ENCODE results near the gene GSTM2.

Gene GSTM2

GRCh38 chr1:109667452-109668122 is at the start of gene GSTM2:
Gene GSTM2 (plus strand): TSS chr1:109668057. CDS start chr1:109668116, 59 bp downstream.
- H3K4me1 ChIP-seq (ENCODE audit: control insufficient read depth, low read length), result peaks cover 4% of the 10 kb centered on the region; the same call in 1 of the 2 replicates
- peak within 1 kb of the TSS; percentile 44 for H3K4me2 ChIP-seq (ENCODE audit: low read length)
- H3K9me2 ChIP-seq (replicated peaks; ENCODE audit: control insufficient read depth, low read length), result no peaks in the 10 kb centered on the region
- H3K79me2 ChIP-seq (ENCODE audit: control insufficient read depth, low read length), result no peaks in the 10 kb centered on the region
- peak within 1 kb of the TSS; percentile 26 for H3K4me3 ChIP-seq (ENCODE audit: low read length)
- no peak for TF ChIP-seq EZH2phosphoT487 (IDR thresholded peaks at IDR 0.05; ENCODE audit: borderline replicate concordance, low read length)
- no peak for TF ChIP-seq CTCF (IDR thresholded peaks at IDR 0.05; ENCODE audit: low read depth, low read length, poor library complexity, severe bottlenecking)
- no peaks in the 10 kb centered on the region for H3K9me3 ChIP-seq (ENCODE audit: control insufficient read depth, insufficient read depth, low read length)
- no peaks in the 10 kb centered on the region for H3F3A ChIP-seq (ENCODE audit: control insufficient read depth, insufficient read depth)
- no peak within 1 kb of the TSS for H3K27ac ChIP-seq (ENCODE audit: low read depth, low read length)
- no peaks in the 10 kb centered on the region for H3K36me3 ChIP-seq (ENCODE audit: control insufficient read depth, low read length)
- peaks cover 2% of the 10 kb centered on the region; the same call in 1 of the 2 replicates for H3K27me3 ChIP-seq (ENCODE audit: control insufficient read depth, low read length)
- no peaks in the 10 kb centered on the region for H4K20me1 ChIP-seq (ENCODE audit: control insufficient read depth, insufficient read depth, low read depth, low read length)

GRCh38 chr1:109618661-109619575 is 48.9 kb upstream of the GSTM2 start:
- H3K4me3 ChIP-seq (ENCODE audit: low read length), result peak overlapping the region; percentile 81
- H3K4me1 ChIP-seq (ENCODE audit: control insufficient read depth, low read length), result peaks cover 70% of the 10 kb centered on the region
- TF ChIP-seq CTCF (IDR thresholded peaks at IDR 0.05; ENCODE audit: low read depth, low read length, poor library complexity, severe bottlenecking), result no peak
- TF ChIP-seq EZH2phosphoT487 (IDR thresholded peaks at IDR 0.05; ENCODE audit: borderline replicate concordance, low read length), result no peak
- H3K4me2 ChIP-seq (ENCODE audit: low read length), result peak overlapping the region; percentile 77
- H4K20me1 ChIP-seq (ENCODE audit: control insufficient read depth, insufficient read depth, low read depth, low read length), result no peaks in the 10 kb centered on the region
- H3F3A ChIP-seq (ENCODE audit: control insufficient read depth, insufficient read depth), result peaks cover 12% of the 10 kb centered on the region
- H3K27me3 ChIP-seq (ENCODE audit: control insufficient read depth, low read length), result no peaks in the 10 kb centered on the region
- H3K27ac ChIP-seq (ENCODE audit: low read depth, low read length), result peak overlapping the region; percentile 44
- peaks cover 47% of the 10 kb centered on the region for H3K79me2 ChIP-seq (ENCODE audit: control insufficient read depth, low read length)
- H3K9me2 ChIP-seq (replicated peaks; ENCODE audit: control insufficient read depth, low read length), result no peaks in the 10 kb centered on the region
- no peaks in the 10 kb centered on the region for H3K9me3 ChIP-seq (ENCODE audit: control insufficient read depth, insufficient read depth, low read length)
- no peaks in the 10 kb centered on the region for H3K36me3 ChIP-seq (ENCODE audit: control insufficient read depth, low read length)

- Histone ChIP-seq H3K4me1 (ENCODE audit: control insufficient read depth, low read length) (peaks cover 79% of the 10 kb centered on the region), H3K27ac (ENCODE audit: low read depth, low read length) (peak within 1 kb of the TSS; percentile 44), H3K9me2 (replicated peaks; ENCODE audit: control insufficient read depth, low read length) (no peaks in the 10 kb centered on the region), H3F3A (ENCODE audit: control insufficient read depth, insufficient read depth) (peaks cover 12% of the 10 kb centered on the region), H3K79me2 (ENCODE audit: control insufficient read depth, low read length) (peaks cover 55% of the 10 kb centered on the region), H3K4me3 (ENCODE audit: low read length) (peak within 1 kb of the TSS; percentile 81), H3K36me3 (ENCODE audit: control insufficient read depth, low read length) (no peaks in the 10 kb centered on the region), H3K27me3 (ENCODE audit: control insufficient read depth, low read length) (no peaks in the 10 kb centered on the region), H3K9me3 (ENCODE audit: control insufficient read depth, insufficient read depth, low read length) (no peaks in the 10 kb centered on the region), H4K20me1 (ENCODE audit: control insufficient read depth, insufficient read depth, low read depth, low read length) (no peaks in the 10 kb centered on the region), H3K4me2 (ENCODE audit: low read length) (peak within 1 kb of the TSS; percentile 77)
- TF ChIP-seq CTCF (IDR thresholded peaks at IDR 0.05; ENCODE audit: low read depth, low read length, poor library complexity, severe bottlenecking) (no peak), EZH2phosphoT487 (IDR thresholded peaks at IDR 0.05; ENCODE audit: borderline replicate concordance, low read length) (no peak)
These were observed 48.1 kb upstream of the GSTM2 start, which contains the start of the genes AMPD2 and GNAT2 for GRCh38 chr1:109619576-109620400. Gene AMPD2 (plus strand): TSS chr1:109619837. CDS start chr1:109621176, 1,339 bp downstream. Gene GNAT2 (minus strand): TSS chr1:109619616. CDS start chr1:109612870, 6,746 bp downstream.

All from DOHH2 (cell line).